ENCODE data around the gene POU2F2.

Gene POU2F2

GRCh38 chr19:42080764-42081375 lies 51.4 kb downstream of the POU2F2 start:
- DNase-seq (ENCODE audit: low read depth in 3 of 3) = no peak

- DNase-seq (ENCODE audit: low read depth in 3 of 3) = no peak
Measured at GRCh38 chr19:42079886-42080763, 52.1 kb downstream of the POU2F2 start.

- no peak for DNase-seq (ENCODE audit: low read depth in 3 of 3)
Measured at GRCh38 chr19:42079276-42079669, 53.0 kb downstream of the POU2F2 start.

GRCh38 chr19:42078538-42079275 lies 53.5 kb downstream of the POU2F2 start:
- DNase-seq (ENCODE audit: low read depth in 3 of 3) = no peak

- DNase-seq (ENCODE audit: low read depth in 3 of 3) = no peak
Measured at GRCh38 chr19:42078058-42078457, 54.2 kb downstream of the POU2F2 start.

GRCh38 chr19:42076380-42076944 lies 55.8 kb downstream of the POU2F2 start:
- DNase-seq (ENCODE audit: low read depth in 3 of 3) = peak in 2 of 3 experiments; percentile 20 to 42

GRCh38 chr19:42075616-42076379 lies 56.4 kb downstream of the POU2F2 start, which contains the start of gene ZNF574:
Gene ZNF574, plus strand, starts transcription at chr19:42076166. Its CDS starts 2,441 bp downstream, at chr19:42078607.
- DNase-seq (ENCODE audit: low read depth in 3 of 3) = peak; percentile 95 to 98 (median 96)

GRCh38 chr19:42075364-42075615 lies 57.0 kb downstream of the POU2F2 start:
- DNase-seq (ENCODE audit: low read depth in 3 of 3) = no peak

- no peak for DNase-seq (ENCODE audit: low read depth in 3 of 3)
Measured at GRCh38 chr19:42074513-42075363, 57.5 kb downstream of the POU2F2 start.

GRCh38 chr19:42071247-42071646 lies 61.0 kb downstream of the POU2F2 start:
- DNase-seq (ENCODE audit: low read depth in 3 of 3) = no peak

GRCh38 chr19:42069619-42070351 lies 62.5 kb downstream of the POU2F2 start, which contains the start of gene GRIK5:
Gene GRIK5, minus strand, starts transcription at chr19:42070206. Its CDS starts 4,436 bp downstream, at chr19:42065770.
- no peak for DNase-seq (ENCODE audit: low read depth in 3 of 3)

GRCh38 chr19:42068756-42069571 lies 63.3 kb downstream of the POU2F2 start:
- DNase-seq (ENCODE audit: low read depth in 3 of 3) = no peak

- DNase-seq (ENCODE audit: low read depth in 3 of 3) = no peak
Measured at GRCh38 chr19:42068361-42068755, 63.9 kb downstream of the POU2F2 start.

GRCh38 chr19:42067315-42067888 lies 64.8 kb downstream of the POU2F2 start:
- DNase-seq (ENCODE audit: low read depth in 3 of 3) = no peak

GRCh38 chr19:42066075-42066754 lies 66.0 kb downstream of the POU2F2 start:
- DNase-seq (ENCODE audit: low read depth in 3 of 3) = no peak

GRCh38 chr19:42065511-42065910 lies 66.7 kb downstream of the POU2F2 start:
- DNase-seq (ENCODE audit: low read depth in 3 of 3) = no peak

- no peak for DNase-seq (ENCODE audit: low read depth in 3 of 3)
Measured at GRCh38 chr19:42065051-42065450, 67.2 kb downstream of the POU2F2 start.

GRCh38 chr19:42064432-42064831 lies 67.8 kb downstream of the POU2F2 start:
- no peak for DNase-seq (ENCODE audit: low read depth in 3 of 3)
